ENCODE measurements around the gene CYP2A13. TPM values are rescaled to one million over a fixed set of nuclear protein-coding genes. Genes with fewer than 3 reads are reported as not detected.

The CYP2A13 gene
- total RNA-seq, 1 donor from 2014 or later = not detected

DNA sequence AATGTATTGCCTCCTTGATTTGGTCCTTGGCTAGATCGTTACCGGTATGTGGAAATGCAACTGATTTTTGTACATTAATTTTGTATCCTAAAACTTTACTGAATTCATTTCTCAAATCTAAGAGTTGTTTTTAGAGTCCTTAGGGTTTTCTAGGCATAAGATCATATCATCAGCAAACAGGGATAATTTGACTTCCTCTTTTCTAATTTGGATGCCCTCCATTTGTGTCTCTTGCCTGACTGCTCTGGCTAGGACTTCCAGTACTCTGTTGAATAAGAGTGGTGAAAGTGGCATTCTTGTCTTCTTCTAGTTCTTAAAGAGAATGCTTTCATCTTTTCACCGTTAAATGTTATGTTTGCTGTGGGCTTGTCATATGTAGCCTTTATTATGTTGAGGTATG, 12.0 kb upstream of the CYP2A13 start:
- peaks cover 2% of the 10 kb centered on the region for H3K36me3 Mint-ChIP-seq
- TF ChIP-seq, protein P1, sequence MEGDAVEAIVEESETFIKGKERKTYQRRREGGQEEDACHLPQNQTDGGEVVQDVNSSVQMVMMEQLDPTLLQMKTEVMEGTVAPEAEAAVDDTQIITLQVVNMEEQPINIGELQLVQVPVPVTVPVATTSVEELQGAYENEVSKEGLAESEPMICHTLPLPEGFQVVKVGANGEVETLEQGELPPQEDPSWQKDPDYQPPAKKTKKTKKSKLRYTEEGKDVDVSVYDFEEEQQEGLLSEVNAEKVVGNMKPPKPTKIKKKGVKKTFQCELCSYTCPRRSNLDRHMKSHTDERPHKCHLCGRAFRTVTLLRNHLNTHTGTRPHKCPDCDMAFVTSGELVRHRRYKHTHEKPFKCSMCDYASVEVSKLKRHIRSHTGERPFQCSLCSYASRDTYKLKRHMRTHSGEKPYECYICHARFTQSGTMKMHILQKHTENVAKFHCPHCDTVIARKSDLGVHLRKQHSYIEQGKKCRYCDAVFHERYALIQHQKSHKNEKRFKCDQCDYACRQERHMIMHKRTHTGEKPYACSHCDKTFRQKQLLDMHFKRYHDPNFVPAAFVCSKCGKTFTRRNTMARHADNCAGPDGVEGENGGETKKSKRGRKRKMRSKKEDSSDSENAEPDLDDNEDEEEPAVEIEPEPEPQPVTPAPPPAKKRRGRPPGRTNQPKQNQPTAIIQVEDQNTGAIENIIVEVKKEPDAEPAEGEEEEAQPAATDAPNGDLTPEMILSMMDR (IDR thresholded peaks at IDR 0.05; ENCODE audit: unreplicated experiment) = no peak
- H3K27me3 Mint-ChIP-seq (ENCODE audit: low read depth) = peaks cover 36% of the 10 kb centered on the region
- H3K4me1 Mint-ChIP-seq = no peaks in the 10 kb centered on the region
- H3K4me3 Mint-ChIP-seq = no peak overlapping the region
- H3K9me3 Mint-ChIP-seq = peaks cover 32% of the 10 kb centered on the region
- DNase-seq (ENCODE audit: low spot score in 2 of 2, unreplicated experiment in 2 of 2) = no peak
- no peak overlapping the region for H3K27ac Mint-ChIP-seq

DNA sequence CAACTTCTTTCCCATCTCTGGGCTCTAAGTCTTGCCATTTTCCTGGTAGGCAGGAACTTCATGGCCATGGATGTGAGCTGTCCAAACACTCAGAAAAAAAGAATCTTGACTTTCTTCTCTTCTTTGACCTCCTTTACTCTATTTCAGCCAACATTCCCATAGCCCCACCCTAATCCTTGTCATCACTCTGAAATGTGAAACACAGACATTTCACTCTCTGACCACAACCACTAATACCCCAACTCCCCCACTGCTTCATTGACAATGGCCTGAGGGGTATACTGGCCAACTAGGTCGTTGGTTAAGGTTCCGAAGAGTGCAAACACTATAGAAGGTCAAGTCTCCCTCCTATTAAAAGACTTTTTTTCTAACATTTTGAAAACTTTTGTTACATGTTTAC, 4.7 kb upstream of the CYP2A13 start:
- Mint-ChIP-seq H3K27ac (no peak overlapping the region), H3K4me1 (no peaks in the 10 kb centered on the region), H3K9me3 (peaks cover 21% of the 10 kb centered on the region), H3K4me3 (no peak overlapping the region), H3K36me3 (peaks cover 2% of the 10 kb centered on the region), H3K27me3 (ENCODE audit: low read depth) (peaks cover 50% of the 10 kb centered on the region)
- TF ChIP-seq, protein P1 (IDR thresholded peaks at IDR 0.05; ENCODE audit: unreplicated experiment) = no peak
- no peak for DNase-seq (ENCODE audit: low spot score in 2 of 2, unreplicated experiment in 2 of 2)

DNA sequence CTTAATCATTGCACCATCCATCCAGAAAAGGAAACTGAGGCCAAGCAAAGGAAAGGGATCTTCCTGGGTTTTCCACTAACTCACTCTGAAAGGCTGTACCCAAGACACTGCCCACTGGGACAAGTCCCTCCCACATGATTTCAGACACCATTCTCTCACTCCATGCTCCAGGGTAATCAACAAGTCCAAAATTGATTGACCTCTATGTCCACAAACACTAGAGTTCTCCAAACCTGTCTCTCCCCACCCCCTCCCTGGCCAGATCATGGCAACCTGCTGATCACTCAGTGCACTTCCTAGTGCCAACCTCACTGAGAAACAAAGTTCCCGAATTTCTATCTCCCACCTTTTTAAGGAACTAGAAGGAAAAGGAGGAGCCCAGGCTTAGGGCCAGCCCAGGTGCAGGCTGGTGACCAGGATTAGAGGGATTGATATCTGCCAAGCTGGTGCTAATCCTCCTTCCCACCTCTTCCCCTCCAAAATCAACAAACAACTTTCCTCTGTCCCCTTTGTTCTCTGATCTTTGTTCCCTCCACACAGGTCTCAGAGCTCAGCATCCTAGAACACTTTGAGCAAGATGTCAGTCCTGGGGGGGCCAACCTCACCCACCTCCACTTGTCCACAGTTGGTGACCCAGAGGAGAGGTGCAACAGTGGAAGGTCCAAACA, 2.4 kb upstream of the CYP2A13 start:
- Mint-ChIP-seq H3K27ac (no peak overlapping the region), H3K27me3 (ENCODE audit: low read depth) (peaks cover 69% of the 10 kb centered on the region), H3K36me3 (no peaks in the 10 kb centered on the region), H3K4me3 (no peak overlapping the region), H3K9me3 (peaks cover 5% of the 10 kb centered on the region), H3K4me1 (no peaks in the 10 kb centered on the region)
- DNase-seq (ENCODE audit: low spot score in 2 of 2, unreplicated experiment in 2 of 2) = no peak
- TF ChIP-seq, protein P1 (IDR thresholded peaks at IDR 0.05; ENCODE audit: unreplicated experiment) = no peak

DNA sequence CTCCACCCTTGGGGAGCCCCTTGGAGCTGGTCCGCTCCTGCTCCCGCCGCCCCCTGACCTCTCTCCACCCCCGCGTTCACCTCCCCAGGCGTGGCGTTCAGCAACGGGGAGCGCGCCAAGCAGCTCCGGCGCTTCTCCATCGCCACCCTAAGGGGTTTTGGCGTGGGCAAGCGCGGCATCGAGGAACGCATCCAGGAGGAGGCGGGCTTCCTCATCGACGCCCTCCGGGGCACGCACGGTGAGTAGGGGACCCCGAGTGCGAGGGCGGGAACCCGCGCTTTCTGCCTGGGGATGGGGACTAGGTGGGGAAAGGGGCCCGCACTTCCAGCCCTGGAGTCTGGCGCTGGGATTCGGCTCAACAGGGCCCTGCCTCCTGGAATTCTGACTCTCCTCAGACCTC, 1.7 kb downstream of the CYP2A13 start:
- H3K4me3 Mint-ChIP-seq = peak overlapping the region; percentile 44
- no peak overlapping the region for H3K27ac Mint-ChIP-seq
- TF ChIP-seq, protein P1 (IDR thresholded peaks at IDR 0.05; ENCODE audit: unreplicated experiment) = no peak
- H3K9me3 Mint-ChIP-seq = no peaks in the 10 kb centered on the region
- no peaks in the 10 kb centered on the region for H3K36me3 Mint-ChIP-seq
- H3K27me3 Mint-ChIP-seq (ENCODE audit: low read depth) = peaks cover 97% of the 10 kb centered on the region
- DNase-seq (ENCODE audit: low spot score in 2 of 2, unreplicated experiment in 2 of 2) = no peak
- H3K4me1 Mint-ChIP-seq = no peaks in the 10 kb centered on the region

DNA sequence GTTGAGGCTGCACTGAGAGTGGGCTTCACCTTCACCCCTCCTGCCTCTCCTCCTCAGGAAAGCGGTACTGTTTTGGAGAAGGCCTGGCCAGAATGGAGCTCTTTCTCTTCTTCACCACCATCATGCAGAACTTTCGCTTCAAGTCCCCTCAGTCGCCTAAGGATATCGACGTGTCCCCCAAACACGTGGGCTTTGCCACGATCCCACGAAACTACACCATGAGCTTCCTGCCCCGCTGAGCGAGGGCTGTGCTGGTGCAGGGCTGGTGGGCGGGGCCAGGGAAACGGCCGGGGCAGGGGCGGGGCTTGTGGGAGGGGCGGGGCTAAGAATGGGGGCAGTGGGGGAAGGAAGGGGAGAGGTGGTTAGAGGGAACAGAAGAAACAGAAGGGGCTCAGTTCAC, 7.5 kb downstream of the CYP2A13 start:
- TF ChIP-seq, protein P1 (IDR thresholded peaks at IDR 0.05; ENCODE audit: unreplicated experiment) = no peak
- DNase-seq (ENCODE audit: low spot score in 2 of 2, unreplicated experiment in 2 of 2) = no peak
- H3K4me1 Mint-ChIP-seq = no peaks in the 10 kb centered on the region
- H3K9me3 Mint-ChIP-seq = peaks cover 12% of the 10 kb centered on the region
- H3K36me3 Mint-ChIP-seq = no peaks in the 10 kb centered on the region
- no peak overlapping the region for H3K4me3 Mint-ChIP-seq
- H3K27me3 Mint-ChIP-seq (ENCODE audit: low read depth) = peaks cover 54% of the 10 kb centered on the region
- no peak overlapping the region for H3K27ac Mint-ChIP-seq

Measured in mesothelial cell of epicardium (in vitro differentiated cells).